Activated B cell treated with CpG ODN at 0.5 μM for 24 hours (primary cell): ENCODE data around the gene LRRC75B. TPM values are rescaled to one million over a fixed set of nuclear protein-coding genes. Genes with fewer than 3 reads are reported as not detected.
"Not testable (repeated sequence)": the region's sequence is repeated elsewhere in the genome, so short reads cannot be mapped to it uniquely, and the experiment has no call there.

Source experiments
- ATAC-seq: fragments of 200-7000 bp; cut with Tn5 transposase; one replicate; pipeline ENCODE4 v1.10.0; 2021; ENCODE audit warnings: low read depth, mild to moderate bottlenecking, moderate library complexity
- CTCF ChIA-PET: fragments of 350-600 bp; sonication (Branson Sonifier 250); formaldehyde crosslinking; loops from one replicate; lab custom pipeline; 2021; ENCODE audit warnings: antibody characterized with exemption; lab: Charles Lee
- POLR2A ChIA-PET: fragments of 350-600 bp; sonication (Branson Sonifier 250); formaldehyde crosslinking; loops from one replicate; lab custom pipeline; 2021; ENCODE audit warnings: antibody characterized with exemption; lab: Charles Lee
- DNase-seq: peaks from one replicate; pipeline ENCODE4 v3.0.0; 2022
- H3K27ac Mint-ChIP-seq: one replicate; pipeline ENCODE4 v1.8.0; 2020; ENCODE audit warnings: mixed read lengths
- H3K27me3 Mint-ChIP-seq: one replicate; pipeline ENCODE4 v1.8.0; 2021; ENCODE audit warnings: mixed read lengths
- H3K36me3 Mint-ChIP-seq: one replicate; pipeline ENCODE4 v1.8.0; 2021; ENCODE audit warnings: low read depth, mixed read lengths
- H3K4me1 Mint-ChIP-seq: one replicate; pipeline ENCODE4 v1.8.0; 2021; ENCODE audit warnings: mixed read lengths
- H3K4me3 Mint-ChIP-seq: one replicate; pipeline ENCODE4 v1.8.0; 2020; ENCODE audit warnings: mild to moderate bottlenecking, mixed read lengths
- H3K9me3 Mint-ChIP-seq: one replicate; pipeline ENCODE4 v1.8.0; 2020; ENCODE audit warnings: mixed read lengths
- intact Hi-C: fragments of 100-400 bp; cut with micrococcal nuclease; formaldehyde crosslinking; loops from one replicate; pipeline ENCODE4 v1.15.1; 2024
- total RNA-seq: library from RNA; stranded (reverse); gene quantifications from 2 replicates; pipeline ENCODE4 v1.2.3, GENCODE V29; 2022
- TF ChIP-seq, protein P1 (sequence below): fragments of 200-600 bp; IDR thresholded peaks from one replicate; pipeline ENCODE4 v1.8.0; 2022; ENCODE audit warnings: antibody characterized with exemption, mild to moderate bottlenecking

LRRC75B gene
- total RNA-seq, 1 donor from 2014 or later = 0.82 TPM

DNA sequence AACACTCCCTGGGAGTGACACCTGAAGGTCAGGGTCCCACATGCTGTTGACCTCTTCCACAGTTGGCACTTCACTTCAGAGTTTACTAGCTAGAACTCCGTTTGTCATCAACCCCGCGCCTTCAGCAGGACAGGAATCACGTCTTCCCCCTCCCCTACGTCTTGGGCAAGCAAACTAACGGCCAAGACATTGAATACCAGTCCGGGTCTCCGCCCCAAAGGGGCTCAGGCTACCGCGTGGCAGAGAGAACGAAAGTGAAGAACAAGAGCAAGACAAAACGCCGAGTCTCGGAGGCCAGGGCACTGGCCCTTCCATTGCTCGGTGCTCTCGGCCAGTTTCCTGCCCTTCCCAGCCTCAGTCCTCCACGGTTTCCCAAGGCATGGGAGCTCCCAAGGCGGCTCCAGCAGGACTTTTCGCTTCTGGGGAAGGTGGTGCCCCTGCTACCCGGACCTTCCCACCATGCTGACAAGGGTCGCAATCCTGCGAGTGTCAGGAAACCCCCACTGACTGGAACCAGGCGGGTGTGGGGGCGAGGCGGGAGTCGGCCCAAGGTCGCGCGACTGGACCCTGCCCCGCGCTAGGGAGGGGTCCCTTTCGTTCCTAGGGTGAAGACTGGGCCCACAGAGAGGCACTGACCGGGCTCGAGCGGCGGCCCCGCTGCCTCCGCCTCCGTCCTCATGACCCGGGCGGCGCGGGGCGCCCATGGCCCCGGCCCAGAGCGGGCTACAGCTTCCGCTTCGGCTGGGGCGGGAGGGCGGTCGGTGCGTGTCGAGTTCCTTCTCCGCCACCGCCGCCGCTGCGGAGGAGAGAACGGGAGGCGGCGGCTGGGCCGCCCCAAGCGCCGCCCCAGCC lies 38.3 kb downstream of the LRRC75B start, which contains the start of gene GUCD1:
Gene GUCD1 (minus strand): TSS at position 826 of the 852 bp plus-strand sequence. CDS start 147 bp downstream, at position 679.
- no peak for DNase-seq
- no peaks in the 10 kb centered on the region for H3K27me3 Mint-ChIP-seq
- no peak for ATAC-seq
- TF ChIP-seq, protein P1, sequence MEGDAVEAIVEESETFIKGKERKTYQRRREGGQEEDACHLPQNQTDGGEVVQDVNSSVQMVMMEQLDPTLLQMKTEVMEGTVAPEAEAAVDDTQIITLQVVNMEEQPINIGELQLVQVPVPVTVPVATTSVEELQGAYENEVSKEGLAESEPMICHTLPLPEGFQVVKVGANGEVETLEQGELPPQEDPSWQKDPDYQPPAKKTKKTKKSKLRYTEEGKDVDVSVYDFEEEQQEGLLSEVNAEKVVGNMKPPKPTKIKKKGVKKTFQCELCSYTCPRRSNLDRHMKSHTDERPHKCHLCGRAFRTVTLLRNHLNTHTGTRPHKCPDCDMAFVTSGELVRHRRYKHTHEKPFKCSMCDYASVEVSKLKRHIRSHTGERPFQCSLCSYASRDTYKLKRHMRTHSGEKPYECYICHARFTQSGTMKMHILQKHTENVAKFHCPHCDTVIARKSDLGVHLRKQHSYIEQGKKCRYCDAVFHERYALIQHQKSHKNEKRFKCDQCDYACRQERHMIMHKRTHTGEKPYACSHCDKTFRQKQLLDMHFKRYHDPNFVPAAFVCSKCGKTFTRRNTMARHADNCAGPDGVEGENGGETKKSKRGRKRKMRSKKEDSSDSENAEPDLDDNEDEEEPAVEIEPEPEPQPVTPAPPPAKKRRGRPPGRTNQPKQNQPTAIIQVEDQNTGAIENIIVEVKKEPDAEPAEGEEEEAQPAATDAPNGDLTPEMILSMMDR = no peak
- ChIA-PET POLR2A (interaction anchor here (0.6 to 3.8 kb wide), 18 partner anchors 13 to 1484 kb away, joined by 3 to 36 read pairs (median 4); partner anchors contain the start of genes ADORA2A, CABIN1, GNAZ and RAB36), CTCF (interaction anchor here (1.6 kb wide), 1 partner anchor 29 kb away, joined by 4 read pairs; no protein-coding TSS in a partner anchor)
- H3K9me3 Mint-ChIP-seq = no peaks in the 10 kb centered on the region
- peaks cover 90% of the 10 kb centered on the region for H3K4me1 Mint-ChIP-seq
- intact Hi-C loops = loop anchor here (1.0 to 5.0 kb wide), 6 partner anchors 52 to 640 kb away; partner anchors contain the start of gene CABIN1
- peaks cover 60% of the 10 kb centered on the region for H3K36me3 Mint-ChIP-seq
- H3K27ac Mint-ChIP-seq = peak within 1 kb of the TSS; percentile 98
- peak within 1 kb of the TSS; percentile 99 for H3K4me3 Mint-ChIP-seq

DNA sequence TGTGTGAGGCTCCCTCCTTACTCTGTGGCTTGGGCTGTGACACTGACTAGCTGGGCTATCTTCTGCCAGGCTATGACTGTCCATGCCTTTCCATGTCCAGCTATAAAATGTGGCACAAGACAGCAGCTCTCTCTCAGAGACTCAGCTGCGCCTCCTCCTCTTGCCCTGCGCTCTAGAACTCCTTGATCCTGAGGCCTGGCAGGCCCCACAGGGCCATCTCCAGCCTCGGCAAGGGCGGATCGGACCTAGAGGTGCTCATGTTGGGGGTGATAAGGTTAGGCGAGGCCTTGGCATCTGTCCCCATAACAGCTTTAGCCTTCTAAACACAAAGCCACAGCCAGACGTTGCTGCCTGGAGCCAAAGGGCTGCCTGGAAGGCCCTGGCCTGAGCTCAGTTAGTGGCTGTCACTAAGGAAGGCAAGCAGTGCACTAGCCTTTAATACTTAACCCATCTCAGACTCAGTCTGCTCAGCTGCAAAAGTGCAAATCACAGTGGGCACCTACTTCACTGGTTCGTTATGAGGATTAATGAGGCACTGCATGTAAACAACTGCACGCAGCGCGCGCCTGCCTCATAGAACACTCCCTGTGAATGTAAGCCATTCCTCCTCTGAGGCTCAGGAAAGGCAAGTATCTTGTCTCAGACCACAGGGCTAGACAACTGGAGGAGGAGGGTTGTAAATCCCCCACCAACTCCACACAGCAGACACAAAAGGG lies 39.1 kb downstream of the LRRC75B start:
- Mint-ChIP-seq H3K4me3 (peak overlapping the region; percentile 99), H3K9me3 (no peaks in the 10 kb centered on the region), H3K4me1 (peaks cover 89% of the 10 kb centered on the region), H3K27ac (peak overlapping the region; percentile 98), H3K27me3 (no peaks in the 10 kb centered on the region), H3K36me3 (peaks cover 57% of the 10 kb centered on the region)
- ATAC-seq (no peak), DNase-seq (no peak)
- intact Hi-C loops = loop anchor here (2.0 kb wide), 1 partner anchor 51 kb away; no protein-coding TSS in a partner anchor
- TF ChIP-seq, protein P1 = no peak
- POLR2A ChIA-PET = interaction anchor here (1.0 to 3.8 kb wide), 7 partner anchors 12 to 710 kb away, joined by 3 to 36 read pairs (median 6); partner anchors contain the start of genes ADORA2A and MIF
- CTCF ChIA-PET = no interaction called here

DNA sequence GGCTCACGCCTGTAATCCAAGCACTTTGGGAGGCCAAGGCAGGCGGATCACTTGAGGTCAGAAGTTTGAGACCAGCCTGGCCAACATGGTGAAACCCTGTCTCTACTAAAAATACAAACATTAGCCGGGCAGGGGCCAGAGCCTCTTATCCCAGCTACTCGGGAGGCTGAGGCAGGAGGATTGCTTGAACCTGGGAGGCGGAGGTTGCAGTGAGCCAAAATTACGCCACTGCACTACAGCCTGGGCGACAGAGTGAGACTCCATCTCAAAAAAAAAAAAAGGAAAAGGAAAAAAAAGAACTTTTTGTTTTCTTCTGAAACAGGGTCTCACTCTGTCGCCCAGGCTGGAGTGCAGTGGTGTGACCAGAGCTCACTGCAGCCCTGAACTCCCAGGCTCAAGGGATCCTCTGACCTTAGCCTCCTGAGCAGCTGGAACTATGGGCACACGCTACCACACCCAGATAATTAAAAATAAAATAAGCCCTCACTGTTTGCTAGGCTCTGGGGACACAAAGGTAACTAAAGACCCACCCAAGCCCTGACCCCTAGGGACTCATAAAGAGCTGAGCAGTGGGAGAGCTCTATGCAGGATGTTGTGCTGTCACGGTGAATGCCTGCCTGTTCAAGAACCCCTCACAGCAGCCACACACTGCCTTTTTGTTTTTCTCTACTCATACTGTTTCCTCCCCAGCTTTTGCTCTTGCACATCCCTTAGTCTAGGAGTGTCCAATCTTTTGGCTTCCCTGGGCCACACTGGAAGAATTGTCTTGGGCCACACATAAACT lies 40.2 kb downstream of the LRRC75B start:
- Mint-ChIP-seq H3K4me1 (peaks cover 86% of the 10 kb centered on the region), H3K4me3 (peak overlapping the region; percentile 99), H3K36me3 (peaks cover 57% of the 10 kb centered on the region), H3K27ac (peak overlapping the region; percentile 98)
- ATAC-seq = peak; percentile 27
- DNase-seq, CTCF ChIA-PET, H3K27me3 Mint-ChIP-seq, H3K9me3 Mint-ChIP-seq, intact Hi-C loops: not testable (repeated sequence)
- POLR2A ChIA-PET = interaction anchor here (0.5 to 3.8 kb wide), 9 partner anchors 11 to 658 kb away, joined by 3 to 36 read pairs (median 5); partner anchors contain the start of genes ADORA2A and MIF

DNA sequence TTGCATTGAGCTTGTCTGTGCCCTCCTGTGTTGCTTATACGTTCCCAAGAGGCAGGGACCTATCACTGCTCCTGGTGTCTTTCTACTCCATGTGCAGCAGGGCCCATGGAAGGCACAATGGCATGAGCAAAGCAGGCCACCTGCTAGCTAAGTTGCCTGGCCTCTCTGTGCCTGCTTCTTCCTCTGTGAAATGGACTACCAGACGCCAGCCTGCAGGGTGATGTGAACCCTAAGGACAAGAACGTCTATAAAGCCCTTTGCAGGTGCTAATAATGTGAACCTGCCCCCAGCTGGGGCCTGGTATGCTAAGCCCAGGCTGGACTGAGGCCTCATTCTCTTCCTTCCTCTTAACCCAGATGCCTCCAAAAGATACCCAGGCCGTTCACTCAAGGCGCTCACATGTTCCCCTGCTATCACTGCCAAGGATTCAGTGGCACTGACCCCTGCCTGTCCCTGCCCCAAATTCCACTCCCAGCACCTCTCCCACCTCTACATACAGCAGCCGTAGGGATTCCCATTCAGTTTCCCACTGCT lies 41.9 kb downstream of the LRRC75B start:
- peaks cover 66% of the 10 kb centered on the region for H3K36me3 Mint-ChIP-seq
- TF ChIP-seq, protein P1 = no peak
- ChIA-PET CTCF (interaction anchor here (0.8 kb wide), 1 partner anchor 130 kb away, joined by 3 read pairs; no protein-coding TSS in a partner anchor), POLR2A (interaction anchor here (0.5 kb wide), 1 partner anchor 128 kb away, joined by 4 read pairs; no protein-coding TSS in a partner anchor)
- peak overlapping the region; percentile 98 for H3K27ac Mint-ChIP-seq
- peak overlapping the region; percentile 35 for H3K4me3 Mint-ChIP-seq
- DNase-seq (no peak), ATAC-seq (no peak)
- H3K9me3 Mint-ChIP-seq = no peaks in the 10 kb centered on the region
- H3K27me3 Mint-ChIP-seq = no peaks in the 10 kb centered on the region
- H3K4me1 Mint-ChIP-seq = peaks cover 70% of the 10 kb centered on the region
- intact Hi-C loops = no loop called here
